GM20431 (cell line): ENCODE data around the gene SAMD5.

ENCODE experiments used
- in situ Hi-C: fragments of 300-500 bp; cut with MseI, MboI; formaldehyde crosslinking; loops from one replicate; pipeline ENCODE4 v1.15.0; 2020; ENCODE audit warnings: low sequenced_read_pairs; ENCODE audit not compliant: unreplicated experiment

The SAMD5 gene

DNA sequence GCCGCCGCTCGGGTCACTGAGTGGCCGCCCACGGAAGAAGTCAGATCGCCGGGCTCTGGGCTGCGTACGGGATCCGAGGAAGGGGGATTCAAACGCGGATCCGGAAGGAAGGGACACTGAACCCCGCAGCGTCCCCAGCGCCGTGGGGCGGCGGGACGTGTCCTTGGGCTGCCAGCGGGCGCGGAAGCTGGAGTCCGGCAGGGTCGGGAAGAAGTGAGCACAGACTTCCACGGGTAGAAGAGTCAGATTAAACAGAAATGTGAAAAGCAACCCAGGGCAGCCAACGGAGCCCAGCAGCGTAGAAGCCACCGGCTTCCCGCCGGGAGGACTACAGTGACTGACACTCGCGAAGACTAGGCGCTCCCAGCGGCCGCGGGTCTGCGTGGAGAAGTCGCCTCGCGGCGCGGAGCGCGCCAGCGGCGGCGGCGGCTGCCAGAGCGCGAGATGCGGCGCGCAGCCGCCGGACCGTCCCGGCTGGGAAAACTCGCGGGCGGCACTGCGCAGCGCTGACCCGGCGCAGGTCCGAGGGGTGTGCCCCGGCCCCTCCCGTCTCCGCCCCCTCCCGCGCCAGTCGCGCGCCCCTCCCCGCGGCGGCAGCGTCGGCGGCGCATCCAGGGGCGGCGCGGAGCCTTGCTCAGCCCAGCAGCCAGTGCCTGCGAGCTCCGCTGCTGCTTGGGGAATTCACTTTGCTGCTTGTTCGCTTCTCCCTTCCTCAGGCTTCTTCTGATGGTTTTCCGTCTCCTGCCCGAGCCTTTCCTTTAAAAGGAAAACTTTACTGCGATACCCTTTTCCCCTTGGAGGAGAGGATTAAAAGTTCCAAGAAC is at the start of gene SAMD5:
TSS of gene SAMD5 (plus strand) at position 649 of the 824 bp plus-strand sequence. CDS start 239 bp downstream, outside the sequence.
- in situ Hi-C loops: loop anchor here (25.0 kb wide), 1 partner anchor 654 kb away; no protein-coding TSS in a partner anchor

DNA sequence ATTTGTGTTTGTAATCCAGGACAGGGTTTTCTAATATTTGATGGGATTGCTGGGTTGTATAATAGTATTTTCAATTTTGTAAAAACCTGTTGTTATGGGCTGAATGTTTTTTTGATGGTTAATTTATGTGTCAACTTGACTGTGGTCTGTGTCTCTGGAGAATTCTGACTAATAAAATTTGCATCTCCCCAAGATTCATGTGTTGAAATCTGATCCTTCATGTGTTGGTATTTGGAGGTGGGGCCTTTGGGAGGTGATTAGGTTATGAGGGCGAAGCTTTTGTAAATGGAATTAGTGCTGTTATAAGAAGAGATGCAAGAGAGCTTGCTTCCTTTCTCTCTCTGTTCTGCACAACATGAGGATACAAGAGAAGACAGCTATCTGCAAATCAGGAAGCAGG is 48.7 kb upstream of the SAMD5 start:
- in situ Hi-C loops: no loop called here

DNA sequence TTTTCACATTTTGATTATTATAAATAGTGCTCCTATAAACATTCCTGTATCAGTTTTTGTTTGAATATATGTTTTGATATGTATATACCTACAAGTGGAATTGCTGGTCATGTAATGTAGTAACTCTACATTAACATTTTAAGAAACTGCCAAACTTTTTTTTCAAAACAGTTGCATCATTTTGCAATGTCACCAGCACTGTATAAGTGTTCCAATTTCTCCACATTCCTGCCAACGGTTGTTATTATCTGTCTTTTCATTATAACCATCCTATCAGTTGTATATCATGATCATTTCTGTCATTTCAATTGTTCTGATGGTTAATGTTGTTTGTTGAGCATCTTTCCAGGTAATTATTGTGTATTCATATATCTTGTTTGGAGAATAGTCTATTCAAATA is 44.8 kb upstream of the SAMD5 start:
- in situ Hi-C loops: no loop called here

GRCh38 chr6:147467428-147467827 is 41.1 kb upstream of the SAMD5 start:
- in situ Hi-C loops: no loop called here

- in situ Hi-C loops: no loop called here
Measured at GRCh38 chr6:147467886-147468285, 40.6 kb upstream of the SAMD5 start.

- in situ Hi-C loops: no loop called here
Measured at GRCh38 chr6:147468634-147469033, 39.9 kb upstream of the SAMD5 start.

- in situ Hi-C loops: no loop called here
Measured at GRCh38 chr6:147479857-147480256, 28.6 kb upstream of the SAMD5 start.

- in situ Hi-C loops: no loop called here
Measured at GRCh38 chr6:147486683-147487082, 21.8 kb upstream of the SAMD5 start.

GRCh38 chr6:147497472-147497871 is 11.0 kb upstream of the SAMD5 start:
- in situ Hi-C loops: no loop called here

- in situ Hi-C loops: loop anchor here (25.0 kb wide), 1 partner anchor 659 kb away; no protein-coding TSS in a partner anchor
Measured at GRCh38 chr6:147503587-147503986, 4.9 kb upstream of the SAMD5 start.

- in situ Hi-C loops: loop anchor here (25.0 kb wide), 1 partner anchor 657 kb away; no protein-coding TSS in a partner anchor
Measured at GRCh38 chr6:147504848-147505247, 3.6 kb upstream of the SAMD5 start.

GRCh38 chr6:147506704-147507114 is 1.8 kb upstream of the SAMD5 start:
- in situ Hi-C loops: loop anchor here (25.0 kb wide), 1 partner anchor 656 kb away; no protein-coding TSS in a partner anchor

GRCh38 chr6:147507162-147508041 is 1.1 kb upstream of the SAMD5 start:
- in situ Hi-C loops: loop anchor here (25.0 kb wide), 1 partner anchor 655 kb away; no protein-coding TSS in a partner anchor

DNA sequence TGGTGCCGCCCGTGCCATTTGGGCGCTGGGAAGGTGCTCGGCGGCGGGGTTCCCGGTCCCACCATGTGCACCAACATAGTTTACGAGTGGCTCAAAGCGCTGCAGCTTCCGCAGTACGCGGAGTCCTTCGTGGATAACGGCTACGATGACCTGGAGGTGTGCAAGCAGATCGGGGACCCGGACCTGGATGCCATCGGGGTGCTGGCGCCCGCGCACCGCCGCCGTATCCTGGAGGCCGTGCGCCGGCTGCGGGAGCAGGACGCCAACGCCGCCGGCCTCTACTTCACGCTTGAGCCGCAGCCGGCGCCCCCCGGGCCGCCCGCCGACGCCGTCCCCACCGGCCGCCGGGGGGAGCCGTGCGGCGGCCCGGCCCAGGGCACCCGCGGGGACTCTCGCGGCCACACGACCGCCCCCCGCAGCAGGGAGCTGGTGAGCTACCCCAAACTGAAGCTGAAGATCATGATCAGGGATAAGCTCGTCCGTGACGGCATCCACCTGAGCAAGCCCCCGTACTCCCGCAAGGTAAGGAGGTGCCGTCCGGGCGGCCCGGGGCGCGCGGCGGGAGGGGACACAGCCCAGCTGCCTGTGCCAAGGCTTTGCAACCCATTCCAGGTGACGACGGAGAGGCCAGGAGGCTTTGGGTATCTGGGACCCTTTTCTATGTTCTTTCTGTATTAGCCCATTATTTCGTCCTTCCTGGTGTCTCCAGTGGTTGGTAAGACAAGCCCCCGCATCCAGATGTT is 547 bp downstream of the SAMD5 start:
- in situ Hi-C loops: loop anchor here (25.0 kb wide), 1 partner anchor 653 kb away; no protein-coding TSS in a partner anchor

DNA sequence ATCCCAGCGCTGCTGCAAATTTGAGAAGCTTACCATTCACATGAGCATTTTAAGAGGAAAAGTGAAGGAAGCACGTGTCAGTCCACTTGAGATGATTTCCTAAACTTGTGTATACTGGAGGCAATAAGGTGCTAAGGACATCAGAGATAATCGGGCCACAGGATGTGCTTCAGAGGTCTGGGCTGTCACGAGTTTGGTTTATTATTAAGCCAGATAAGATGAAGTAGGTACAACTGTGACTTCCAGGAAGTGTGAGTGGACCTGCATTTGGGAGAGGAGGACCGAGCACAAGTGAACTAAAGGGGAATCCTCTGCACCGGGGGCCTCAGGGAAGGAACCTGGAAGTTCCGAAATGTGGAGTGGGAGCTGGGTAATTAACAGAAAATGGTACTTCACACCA is 1.4 kb downstream of the SAMD5 start:
- in situ Hi-C loops: loop anchor here (25.0 kb wide), 1 partner anchor 652 kb away; no protein-coding TSS in a partner anchor

- in situ Hi-C loops: loop anchor here (25.0 kb wide), 1 partner anchor 651 kb away; no protein-coding TSS in a partner anchor
Measured at GRCh38 chr6:147510929-147511590, 2.6 kb downstream of the SAMD5 start.

DNA sequence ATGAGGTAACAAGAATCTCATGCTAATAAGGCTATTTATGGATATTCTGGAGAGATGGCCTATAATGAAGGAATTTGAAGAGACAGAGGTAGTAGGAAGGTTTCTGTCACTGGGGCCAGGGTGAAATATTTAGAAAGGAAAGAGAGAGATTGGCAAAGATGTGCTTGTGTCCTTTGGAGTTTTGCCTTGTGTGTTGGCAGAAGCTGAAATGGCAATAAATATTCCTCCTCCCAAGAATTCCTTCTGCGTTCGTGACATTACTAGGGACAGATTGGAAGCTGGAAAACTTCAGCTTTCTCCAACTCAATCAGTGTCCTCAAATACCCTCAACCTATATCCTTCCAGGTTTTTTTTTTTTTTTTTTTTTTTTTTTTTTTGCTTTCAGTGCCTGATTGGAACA is 6.3 kb downstream of the SAMD5 start:
- in situ Hi-C loops: loop anchor here (25.0 kb wide), 1 partner anchor 647 kb away; no protein-coding TSS in a partner anchor

- in situ Hi-C loops: loop anchor here (25.0 kb wide), 1 partner anchor 647 kb away; no protein-coding TSS in a partner anchor
Measured at GRCh38 chr6:147515327-147515726, 6.8 kb downstream of the SAMD5 start.

DNA sequence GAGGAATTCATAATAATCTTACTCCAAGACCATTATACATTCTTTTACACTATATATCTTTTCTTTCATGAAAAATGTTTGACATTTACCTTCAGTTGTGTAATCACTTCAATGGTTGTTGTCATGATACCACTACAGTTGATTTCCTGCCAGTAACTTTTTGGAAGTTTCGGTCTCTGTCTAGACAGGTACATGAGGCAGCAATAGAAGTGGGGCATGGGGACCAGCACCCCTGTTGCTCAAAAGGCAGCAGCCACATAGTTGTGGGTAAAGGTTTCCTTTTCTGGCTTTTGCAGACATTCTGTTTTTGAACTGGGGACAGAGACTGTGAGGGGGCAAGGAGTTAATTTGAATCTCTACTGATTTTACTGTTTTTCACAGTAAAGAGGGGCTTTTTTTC is 14.1 kb downstream of the SAMD5 start:
- in situ Hi-C loops: loop anchor here (25.0 kb wide), 1 partner anchor 640 kb away; no protein-coding TSS in a partner anchor
